Endothelial cell of umbilical vein (primary cell): ENCODE measurements around the gene LPP.

Experiments
- CTCF ChIP-seq, 2 donors: IDR thresholded peaks; 1 replicate in 1 of 2; 2 replicates in 1 of 2; pipeline ENCODE4 v1.5.1; 2011; ENCODE audit warnings: low read length in 2 of 2, mild to moderate bottlenecking in 2 of 2, moderate library complexity in 2 of 2, control low read depth in 1 of 2, inconsistent platforms in 1 of 2, low read depth in 1 of 2; ENCODE audit not compliant: insufficient read depth in 1 of 2; ENCODE audit errors: extremely low read depth in 1 of 2
- FOS ChIP-seq: IDR thresholded peaks from 2 replicates; pipeline ENCODE4 v1.6.1; 2011; ENCODE audit warnings: mild to moderate bottlenecking, low read length, moderate library complexity, borderline replicate concordance; ENCODE audit not compliant: insufficient read depth

GRCh38 chr3:188797045-188797444, 643.1 kb downstream of the LPP start:
- TF ChIP-seq CTCF (IDR thresholded peaks at IDR 0.05; ENCODE audit: extremely low read depth in 1 of 2, insufficient read depth in 1 of 2, low read depth in 1 of 2, low read length in 2 of 2) (no peak), FOS (no peak)
